ENCODE measurements around the gene CEP250. TPM values are rescaled to one million over a fixed set of nuclear protein-coding genes. Genes with fewer than 3 reads are reported as not detected.

CEP250 gene, protein sequence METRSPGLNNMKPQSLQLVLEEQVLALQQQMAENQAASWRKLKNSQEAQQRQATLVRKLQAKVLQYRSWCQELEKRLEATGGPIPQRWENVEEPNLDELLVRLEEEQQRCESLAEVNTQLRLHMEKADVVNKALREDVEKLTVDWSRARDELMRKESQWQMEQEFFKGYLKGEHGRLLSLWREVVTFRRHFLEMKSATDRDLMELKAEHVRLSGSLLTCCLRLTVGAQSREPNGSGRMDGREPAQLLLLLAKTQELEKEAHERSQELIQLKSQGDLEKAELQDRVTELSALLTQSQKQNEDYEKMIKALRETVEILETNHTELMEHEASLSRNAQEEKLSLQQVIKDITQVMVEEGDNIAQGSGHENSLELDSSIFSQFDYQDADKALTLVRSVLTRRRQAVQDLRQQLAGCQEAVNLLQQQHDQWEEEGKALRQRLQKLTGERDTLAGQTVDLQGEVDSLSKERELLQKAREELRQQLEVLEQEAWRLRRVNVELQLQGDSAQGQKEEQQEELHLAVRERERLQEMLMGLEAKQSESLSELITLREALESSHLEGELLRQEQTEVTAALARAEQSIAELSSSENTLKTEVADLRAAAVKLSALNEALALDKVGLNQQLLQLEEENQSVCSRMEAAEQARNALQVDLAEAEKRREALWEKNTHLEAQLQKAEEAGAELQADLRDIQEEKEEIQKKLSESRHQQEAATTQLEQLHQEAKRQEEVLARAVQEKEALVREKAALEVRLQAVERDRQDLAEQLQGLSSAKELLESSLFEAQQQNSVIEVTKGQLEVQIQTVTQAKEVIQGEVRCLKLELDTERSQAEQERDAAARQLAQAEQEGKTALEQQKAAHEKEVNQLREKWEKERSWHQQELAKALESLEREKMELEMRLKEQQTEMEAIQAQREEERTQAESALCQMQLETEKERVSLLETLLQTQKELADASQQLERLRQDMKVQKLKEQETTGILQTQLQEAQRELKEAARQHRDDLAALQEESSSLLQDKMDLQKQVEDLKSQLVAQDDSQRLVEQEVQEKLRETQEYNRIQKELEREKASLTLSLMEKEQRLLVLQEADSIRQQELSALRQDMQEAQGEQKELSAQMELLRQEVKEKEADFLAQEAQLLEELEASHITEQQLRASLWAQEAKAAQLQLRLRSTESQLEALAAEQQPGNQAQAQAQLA (N-terminal part only)
- 29.3 and 39.2 TPM in 2 replicates for total RNA-seq (2014; rRNA removed; shearing (Covaris generic))

DNA sequence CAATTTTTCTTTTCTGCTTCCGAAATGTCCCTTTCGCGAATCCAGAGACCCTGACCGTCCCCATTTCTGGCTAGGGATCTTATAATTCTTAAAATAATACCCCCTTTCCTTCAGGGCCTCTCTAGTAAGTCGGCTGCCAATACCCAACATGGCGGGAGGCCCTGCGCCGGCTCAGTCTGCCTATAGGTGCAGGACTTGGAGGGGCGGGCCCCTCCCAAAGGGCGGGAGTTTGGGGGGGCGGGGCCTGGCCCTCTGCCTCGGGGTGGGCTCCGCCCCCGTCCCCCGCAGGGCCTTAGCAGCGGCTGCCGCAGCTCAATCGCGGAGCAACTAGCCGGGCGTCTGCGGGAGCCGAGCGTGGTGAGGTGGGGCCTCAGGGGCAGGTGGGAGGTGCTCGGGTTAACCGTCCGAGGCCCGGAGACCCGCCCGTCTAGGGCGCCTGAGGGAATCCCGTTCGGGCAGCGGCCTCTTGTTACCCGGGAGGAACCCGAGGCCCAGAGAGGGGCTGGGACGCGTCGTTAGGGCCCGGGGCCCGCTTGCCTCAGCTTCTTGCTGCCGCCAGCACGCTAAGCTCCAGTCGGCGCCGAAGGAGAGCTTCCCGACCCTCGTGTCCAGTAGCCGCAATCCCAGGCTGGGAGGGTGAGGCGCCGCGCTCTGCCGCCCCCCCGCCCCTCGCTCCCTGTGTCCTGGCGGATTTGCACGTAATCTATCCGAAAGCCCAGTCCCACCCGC, at the start of gene CEP250:
TSS of gene CEP250 (plus strand) at position 718 of the 729 bp plus-strand sequence. CDS start 6,770 bp downstream, outside the sequence.
- peak; percentile 96 for DNase-seq (ENCODE audit: low spot score)
- in situ Hi-C loops (cut with HindIII; ENCODE audit: low sequenced_read_pairs): no loop called here

DNA sequence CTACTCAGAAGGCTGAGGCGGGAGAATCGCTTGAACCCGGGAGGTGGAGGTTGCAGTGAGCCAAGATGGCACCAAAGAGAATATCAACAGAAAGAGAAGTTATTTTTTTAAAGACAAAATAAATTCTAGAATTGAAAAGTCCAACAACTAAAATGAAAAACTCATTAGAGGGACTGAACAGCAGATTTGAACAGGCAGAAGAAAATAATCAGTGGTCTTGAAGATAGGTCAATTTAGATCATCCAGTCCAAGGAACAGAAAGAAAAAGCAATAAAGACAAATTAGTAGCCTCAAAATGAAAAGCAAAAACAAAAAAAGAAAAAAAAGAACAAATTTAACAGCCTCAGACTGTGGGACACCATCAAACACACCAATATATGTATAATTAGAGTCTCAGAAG, 49.6 kb upstream of the CEP250 start:
- in situ Hi-C loops (cut with HindIII; ENCODE audit: low sequenced_read_pairs): no loop called here
- DNase-seq (ENCODE audit: low spot score): no peak

DNA sequence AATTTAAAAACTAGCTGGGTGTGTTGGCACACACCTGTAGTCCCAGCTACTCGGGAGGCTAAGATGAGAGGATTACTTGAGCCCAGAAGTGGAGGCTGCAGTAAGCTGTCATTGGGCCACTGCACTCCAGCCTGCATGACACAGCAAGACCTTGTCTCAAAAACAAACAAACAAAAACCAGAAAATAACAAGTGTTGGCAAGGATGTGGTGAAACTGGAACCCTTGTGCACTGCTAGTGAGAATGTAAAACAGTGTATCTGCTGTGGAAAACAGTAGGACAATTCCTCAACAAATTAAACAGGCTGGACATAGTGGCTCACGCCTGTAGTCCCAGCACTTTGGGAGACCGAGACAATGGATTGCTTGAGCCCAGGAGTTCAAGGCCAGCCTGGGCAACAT, 47.1 kb upstream of the CEP250 start:
- no peak for DNase-seq (ENCODE audit: low spot score)
- in situ Hi-C loops (cut with HindIII; ENCODE audit: low sequenced_read_pairs): no loop called here

DNA sequence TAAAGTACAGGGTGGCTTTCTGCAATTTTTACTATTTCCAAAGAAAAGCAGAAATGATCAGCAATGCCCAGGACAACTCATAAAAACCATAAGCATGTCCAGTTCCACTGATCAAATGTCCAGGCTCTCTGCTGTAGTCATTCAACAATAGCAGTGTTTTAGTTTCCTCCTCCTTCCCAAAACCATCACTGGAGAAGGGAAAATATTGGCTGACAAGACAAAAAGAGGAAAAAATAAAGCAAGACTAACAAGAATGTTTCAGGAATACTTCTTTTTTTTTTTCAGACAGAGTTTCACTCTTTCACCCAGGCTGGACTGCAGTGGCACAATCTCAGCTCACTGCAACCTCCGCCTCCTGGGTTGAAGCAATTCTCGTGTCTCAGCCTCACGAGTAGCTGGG, 45.9 kb upstream of the CEP250 start:
- in situ Hi-C loops (cut with HindIII; ENCODE audit: low sequenced_read_pairs): no loop called here
- no peak for DNase-seq (ENCODE audit: low spot score)

DNA sequence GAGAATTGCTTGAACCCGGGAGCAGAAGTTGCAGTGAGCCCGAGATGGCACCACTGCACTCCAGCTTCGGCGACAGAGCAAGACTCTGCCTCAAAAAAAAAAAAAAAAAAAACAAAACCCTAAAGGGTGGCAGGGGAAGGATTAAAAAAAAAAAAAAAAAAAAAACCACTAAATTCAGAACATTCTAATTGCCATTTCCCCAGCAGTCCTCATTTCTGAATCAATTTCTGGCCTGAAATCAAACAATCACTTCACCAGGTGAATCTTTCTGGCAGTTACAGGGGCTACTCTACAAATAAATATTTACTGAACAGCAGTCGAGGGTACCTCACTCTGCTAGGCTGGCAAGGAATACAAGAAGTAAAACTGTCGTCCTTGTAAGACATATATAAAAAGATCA, 44.8 kb upstream of the CEP250 start:
- in situ Hi-C loops (cut with HindIII; ENCODE audit: low sequenced_read_pairs): no loop called here
- DNase-seq (ENCODE audit: low spot score): no peak

DNA sequence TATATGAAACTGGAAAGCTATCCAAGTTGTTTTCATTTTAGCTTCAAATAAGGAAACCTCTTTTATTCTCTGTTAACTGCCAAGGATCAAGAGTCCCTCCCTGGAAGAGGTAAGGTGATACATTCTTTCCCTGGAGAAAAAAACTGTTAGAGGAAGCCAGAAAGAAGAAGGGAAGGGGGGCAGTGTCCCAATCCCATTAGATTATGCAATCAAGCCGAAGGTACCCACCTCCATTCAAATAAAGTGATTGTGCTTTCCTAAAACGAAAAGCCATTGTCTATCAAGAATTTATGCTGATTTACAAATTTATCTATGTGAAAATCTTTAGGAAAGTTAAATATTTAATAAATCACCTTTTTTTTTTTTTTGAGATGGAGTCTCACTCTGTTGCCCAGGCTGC, 34.1 kb upstream of the CEP250 start:
- in situ Hi-C loops (cut with HindIII; ENCODE audit: low sequenced_read_pairs): no loop called here
- DNase-seq (ENCODE audit: low spot score): no peak

DNA sequence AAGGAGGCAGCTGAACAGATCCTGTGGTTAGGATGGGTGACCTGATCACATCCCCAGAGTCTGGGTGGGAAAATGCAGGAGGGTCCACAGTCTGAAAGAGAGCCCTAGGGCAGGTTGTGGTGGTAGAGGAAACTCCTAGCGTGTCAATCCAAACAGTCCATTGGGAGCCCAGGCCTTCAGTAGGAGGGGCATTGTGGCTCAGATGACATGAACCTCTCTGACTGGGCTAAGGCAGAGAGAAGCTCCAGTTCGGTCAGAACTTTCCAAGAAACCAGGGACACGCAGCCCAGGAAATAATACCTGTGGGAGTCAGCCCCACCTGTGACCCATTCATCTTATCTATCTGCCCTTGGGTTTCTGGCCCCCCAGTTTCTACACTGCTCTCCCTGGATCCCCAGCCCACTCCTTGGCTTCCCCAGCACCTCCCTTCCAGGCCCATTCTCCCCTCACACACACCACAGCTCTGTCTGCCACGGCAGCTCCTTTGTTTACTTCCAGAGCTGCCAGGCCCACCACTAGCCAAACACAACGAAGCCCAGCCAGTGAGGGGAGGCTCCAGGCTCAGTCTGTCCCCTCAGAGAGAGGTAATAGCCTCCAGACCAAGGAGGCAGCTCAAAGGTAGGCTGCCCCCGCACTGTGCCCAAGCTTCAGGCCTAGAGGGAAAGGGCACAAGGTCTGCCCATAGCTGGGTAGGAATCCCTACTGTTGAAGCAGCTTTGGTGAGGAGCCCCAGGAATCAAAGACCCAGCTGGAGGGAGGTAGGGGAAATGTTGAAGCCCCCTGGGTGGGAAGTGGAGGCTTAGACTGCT, 23.6 kb upstream of the CEP250 start:
- in situ Hi-C loops (cut with HindIII; ENCODE audit: low sequenced_read_pairs): no loop called here
- no peak for DNase-seq (ENCODE audit: low spot score)

DNA sequence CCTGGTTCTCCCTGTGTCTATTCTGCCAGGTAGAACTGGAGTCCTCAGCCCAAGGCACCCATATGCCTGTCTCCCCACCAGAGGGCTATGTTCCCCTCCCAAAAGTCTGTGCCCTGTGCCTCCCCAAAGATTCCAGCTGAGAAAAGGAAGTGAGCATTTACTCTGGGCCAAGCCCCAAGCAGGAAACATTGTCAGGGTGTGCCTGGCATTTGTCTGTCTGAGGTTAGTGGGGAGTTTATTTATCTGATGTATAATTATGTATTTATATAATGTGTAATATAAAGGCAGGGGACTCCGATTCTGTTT, 23.0 kb upstream of the CEP250 start:
- in situ Hi-C loops (cut with HindIII; ENCODE audit: low sequenced_read_pairs): no loop called here
- no peak for DNase-seq (ENCODE audit: low spot score)

DNA sequence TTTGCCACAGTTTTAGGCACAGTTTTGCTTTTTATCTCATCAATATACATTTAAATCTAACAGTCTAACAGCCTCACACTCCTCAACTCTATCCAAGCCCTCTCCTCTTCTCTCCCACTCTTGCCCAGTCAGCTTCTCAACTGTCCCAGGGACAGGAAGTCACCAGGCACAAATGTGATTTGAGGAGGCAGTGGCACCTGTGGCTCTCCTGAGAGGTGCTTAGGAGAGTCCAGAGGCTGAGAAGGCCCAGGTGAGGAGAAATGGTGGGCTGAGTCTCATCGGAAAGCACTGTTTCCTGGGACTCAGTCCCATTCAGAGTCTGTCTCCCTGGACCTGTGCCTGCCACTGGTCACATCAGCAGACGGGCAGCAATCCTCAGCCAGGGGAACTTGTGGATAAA, 22.1 kb upstream of the CEP250 start:
- DNase-seq (ENCODE audit: low spot score): no peak
- in situ Hi-C loops (cut with HindIII; ENCODE audit: low sequenced_read_pairs): no loop called here

DNA sequence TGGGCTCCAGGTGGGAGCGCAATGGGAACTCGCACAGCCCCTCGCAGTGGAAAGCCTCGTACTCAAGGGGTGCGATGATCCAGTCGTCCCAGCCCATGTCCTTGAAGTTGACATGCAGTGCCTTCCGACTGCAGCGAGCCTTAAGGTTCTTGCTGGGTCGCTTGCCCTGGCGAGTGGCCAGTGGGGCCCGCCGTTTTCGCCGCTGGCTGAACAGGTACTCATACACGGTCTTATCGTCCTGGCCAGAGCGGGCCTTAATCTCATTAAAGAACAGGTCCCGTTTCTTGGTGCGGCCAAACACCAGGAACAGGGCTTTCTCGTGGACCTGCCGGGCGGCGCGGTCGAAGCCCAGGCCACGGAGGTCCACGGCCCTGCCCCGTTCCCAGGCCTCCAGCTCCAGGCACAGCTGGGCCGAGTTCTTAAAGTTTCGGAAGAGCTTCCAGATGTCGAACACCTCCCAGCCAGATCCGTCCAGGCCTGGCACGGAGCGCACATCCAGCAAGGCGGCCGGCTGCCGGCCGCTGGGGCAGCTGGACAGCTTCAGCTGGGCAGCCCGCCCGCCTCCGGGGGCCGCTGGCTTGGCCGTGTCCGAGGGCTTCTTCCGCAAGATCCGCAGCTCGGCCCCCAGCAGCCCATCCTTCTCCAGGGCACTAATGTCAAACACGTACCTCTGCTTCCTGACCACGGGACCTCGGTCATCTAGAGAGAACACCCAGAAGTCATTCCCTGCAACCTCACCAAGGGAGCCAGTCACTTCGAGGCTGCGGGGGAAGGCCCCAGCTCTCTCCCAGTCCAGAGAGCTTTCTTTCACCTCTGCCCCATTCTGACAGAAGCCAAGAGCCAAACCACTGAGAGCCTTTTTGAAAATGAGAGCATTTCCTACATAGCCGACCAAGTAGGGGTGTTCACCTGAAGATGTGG, 21.1 kb upstream of the CEP250 start:
- DNase-seq (ENCODE audit: low spot score): no peak
- in situ Hi-C loops (cut with HindIII; ENCODE audit: low sequenced_read_pairs): no loop called here

DNA sequence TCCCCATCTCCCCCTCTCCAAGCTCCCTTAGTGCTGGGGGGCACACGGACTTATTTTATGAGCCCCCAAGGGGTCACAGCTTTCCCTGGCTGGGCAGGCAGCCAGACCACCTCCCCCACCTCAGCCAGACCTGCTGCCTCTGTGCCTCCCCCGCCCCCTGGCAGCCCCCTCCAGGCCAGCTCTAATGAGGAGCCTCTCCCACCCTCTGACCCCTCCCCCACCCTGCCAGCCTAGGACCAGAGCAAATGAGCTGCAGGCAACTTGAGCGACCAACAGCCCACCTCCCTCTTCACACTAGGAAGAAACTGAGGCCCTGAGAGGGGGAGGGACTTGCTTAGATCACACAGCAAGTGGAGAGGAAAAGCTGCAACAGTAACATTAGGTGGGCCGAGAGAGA, 19.2 kb upstream of the CEP250 start:
- DNase-seq (ENCODE audit: low spot score): no peak
- in situ Hi-C loops (cut with HindIII; ENCODE audit: low sequenced_read_pairs): no loop called here

DNA sequence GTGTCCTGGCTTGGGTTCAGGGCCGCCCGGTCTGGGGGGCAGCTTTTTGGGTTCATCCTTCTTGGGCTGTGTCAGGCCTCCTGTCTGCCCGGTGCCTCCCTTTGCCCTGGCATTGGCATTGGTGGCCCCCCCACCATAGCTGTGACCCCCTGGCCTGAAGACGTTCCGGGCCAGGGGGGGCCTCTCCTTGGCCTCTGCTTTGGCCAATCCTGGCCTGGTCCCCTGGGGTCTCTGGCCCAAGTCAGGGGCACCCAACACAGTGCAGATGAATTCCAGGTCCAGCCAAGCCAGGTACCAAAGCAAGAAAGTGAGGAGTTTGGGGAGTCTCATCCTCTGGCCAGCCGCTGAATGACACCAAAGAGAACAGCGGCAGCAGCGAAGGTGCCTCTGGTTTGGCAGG, 17.8 kb upstream of the CEP250 start:
- in situ Hi-C loops (cut with HindIII; ENCODE audit: low sequenced_read_pairs): no loop called here
- DNase-seq (ENCODE audit: low spot score): no peak

DNA sequence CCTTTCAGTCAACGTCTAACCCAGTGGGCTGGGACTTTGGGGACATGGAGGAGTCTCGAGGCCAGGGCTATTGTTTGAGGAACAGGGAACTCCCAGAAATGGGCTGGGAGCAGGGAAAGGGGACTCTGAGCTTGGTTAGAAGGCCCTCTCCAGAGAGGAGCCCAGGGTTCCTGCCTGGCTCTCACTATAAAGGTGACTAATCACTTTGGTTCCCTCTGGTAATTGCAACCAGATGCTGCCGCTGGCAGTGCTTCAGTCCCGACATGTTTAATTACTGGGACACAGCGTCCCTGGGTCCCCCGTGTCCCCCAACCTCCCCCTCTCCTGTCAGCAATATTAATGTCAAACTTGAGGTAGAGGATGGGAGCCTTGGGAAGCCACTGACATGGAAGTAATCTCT, 12.4 kb upstream of the CEP250 start:
- DNase-seq (ENCODE audit: low spot score): no peak
- in situ Hi-C loops (cut with HindIII; ENCODE audit: low sequenced_read_pairs): no loop called here

DNA sequence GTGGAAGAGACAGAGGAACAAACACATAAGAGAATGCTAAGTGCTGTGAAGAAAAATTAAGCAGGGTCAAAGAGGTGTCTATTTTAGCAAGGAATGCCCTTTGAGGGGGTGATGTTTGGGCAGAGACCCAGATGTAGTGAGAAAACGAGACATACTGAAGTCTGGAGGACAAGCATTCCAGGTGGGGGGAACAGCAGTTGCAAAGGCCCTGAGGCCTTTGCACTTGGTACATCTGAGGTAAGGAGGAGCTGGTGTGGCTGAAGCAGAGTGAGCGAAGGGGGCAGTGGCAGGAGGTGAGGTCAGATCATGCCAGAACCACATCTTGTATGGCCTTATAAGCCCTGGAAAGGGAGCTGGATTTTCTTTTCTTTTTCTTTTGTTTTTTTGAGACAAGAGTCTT, 11.2 kb upstream of the CEP250 start:
- in situ Hi-C loops (cut with HindIII; ENCODE audit: low sequenced_read_pairs): no loop called here
- DNase-seq (ENCODE audit: low spot score): no peak

DNA sequence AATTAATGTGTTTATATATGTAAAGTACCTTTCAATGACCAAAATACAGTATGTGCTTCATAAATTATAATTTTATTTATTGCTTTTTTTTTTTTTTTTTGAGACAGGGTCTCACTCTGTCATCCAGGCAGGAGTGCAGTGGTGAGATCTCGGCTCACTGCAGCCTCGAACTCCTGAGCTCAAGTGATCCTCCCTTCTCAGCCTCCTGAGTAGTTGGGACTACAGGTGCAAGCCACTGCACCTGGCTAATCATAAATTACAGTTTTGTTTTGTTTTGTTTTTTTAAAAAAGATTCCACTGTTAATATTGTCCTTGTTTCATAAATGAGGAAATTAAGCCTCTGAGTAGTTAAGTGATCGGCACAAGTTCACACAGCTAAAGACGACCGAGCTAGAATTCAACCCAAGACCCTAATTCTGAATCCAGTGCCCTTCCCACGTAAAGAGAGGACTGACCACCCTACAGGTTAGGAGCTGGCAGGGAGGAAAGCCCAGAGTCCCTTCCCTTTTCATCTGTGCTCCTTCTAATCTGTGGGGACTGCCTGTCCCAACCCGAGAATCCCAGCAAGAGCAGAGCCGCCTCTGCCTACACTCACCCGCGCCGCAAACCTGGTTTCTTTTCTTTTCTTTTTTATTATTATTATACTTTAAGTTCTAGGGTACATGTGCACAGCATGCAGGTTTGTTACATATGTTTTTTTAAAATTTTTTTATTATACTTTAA, 8.9 kb upstream of the CEP250 start:
- in situ Hi-C loops (cut with HindIII; ENCODE audit: low sequenced_read_pairs): no loop called here
- DNase-seq (ENCODE audit: low spot score): no peak

DNA sequence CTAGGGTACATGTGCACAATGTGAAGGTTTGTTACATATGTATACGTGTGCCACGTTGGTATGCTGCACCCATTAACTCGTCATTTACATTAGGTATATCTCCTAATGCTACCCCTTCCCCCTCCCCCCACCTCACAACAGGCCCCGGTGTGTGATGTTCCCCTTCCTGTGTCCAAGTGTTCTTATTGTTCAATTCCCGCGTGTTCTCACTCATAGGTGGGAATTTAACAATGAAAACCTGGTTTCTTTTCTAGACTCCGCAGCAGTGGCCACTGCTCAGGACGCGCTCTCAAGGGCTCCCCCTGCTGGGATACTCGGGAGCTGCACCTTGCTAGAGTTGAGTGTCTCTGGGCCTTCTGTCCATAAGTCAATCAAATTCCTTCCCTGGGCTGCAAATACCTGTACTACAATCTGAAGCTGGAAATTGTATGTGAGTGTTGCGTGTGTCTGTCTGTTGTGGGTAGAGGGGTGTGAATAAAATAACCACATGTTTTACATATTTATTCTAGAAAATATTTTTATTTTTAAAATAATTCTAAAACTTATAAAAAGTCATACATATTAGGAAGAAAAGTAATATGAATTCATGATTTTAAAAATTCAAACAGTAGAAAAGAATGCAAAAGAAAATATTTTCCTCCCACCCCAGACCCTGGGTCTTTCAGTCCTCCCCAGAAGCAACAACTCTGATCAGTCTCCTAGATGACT, 8.2 kb upstream of the CEP250 start:
- peak; percentile 85 for DNase-seq (ENCODE audit: low spot score)
- in situ Hi-C loops (cut with HindIII; ENCODE audit: low sequenced_read_pairs): no loop called here

Data from G401 (cell line).